Esophagus squamous epithelium (tissue), 5 donors: Measurements from ENCODE around the gene FAM98C. TPM values are rescaled to one million over a fixed set of nuclear protein-coding genes. Genes with fewer than 3 reads are reported as not detected.

Experiments
- DNase-seq: peaks from one replicate; lab custom pipeline; 2025; lab: John Stamatoyannopoulos, UW
- H3K27ac ChIP-seq, 4 donors: fragments of 200-600 bp; sonication (generic); one replicate each; pipeline ENCODE4 v1.5.1; 2016 to 2019; ENCODE audit warnings: mild to moderate bottlenecking in 1 of 4
- H3K27me3 ChIP-seq, 4 donors: fragments of 200-600 bp; sonication (generic); 1 replicate in 3 of 4; 2 replicates in 1 of 4; pipeline versions ENCODE4 v1.5.1 to v1.6.0; 2017 to 2021; ENCODE audit warnings: antibody characterized with exemption in 1 of 4
- H3K36me3 ChIP-seq, 3 donors: fragments of 200-600 bp; sonication (generic); one replicate each; pipeline ENCODE4 v1.5.1; 2016 to 2019
- H3K4me1 ChIP-seq, 3 donors: fragments of 200-600 bp; sonication (generic); one replicate each; pipeline ENCODE4 v1.5.1; 2017 to 2019
- H3K4me3 ChIP-seq, 4 donors: fragments of 200-600 bp; sonication (generic); 1 replicate in 3 of 4; 2 replicates in 1 of 4; pipeline ENCODE4 v1.5.1; 2016 to 2019; ENCODE audit warnings: mild to moderate bottlenecking in 2 of 4, moderate library complexity in 1 of 4
- H3K9me3 ChIP-seq, 3 donors: fragments of 200-600 bp; sonication (generic); one replicate each; pipeline ENCODE4 v1.5.1; 2016 to 2019
- POLR2A ChIP-seq, 4 donors: fragments of 450-650 bp; IDR thresholded peaks; one replicate each; pipeline ENCODE4 v1.6.1; 2017; ENCODE audit warnings: antibody characterized with exemption in 4 of 4, mild to moderate bottlenecking in 4 of 4, moderate library complexity in 3 of 4
- WGBS, 2 donors: methylation state at CpG; one replicate each; pipeline ENCODE4 v1.1.5; 2018; 5-methylcytosine and 5-hydroxymethylcytosine counted together
- intact Hi-C: fragments of 100-400 bp; cut with DNase I; formaldehyde crosslinking; loops from one replicate; pipeline ENCODE4 v1.15.0; 2022
- total RNA-seq, 4 donors: library from RNA; depleted of rRNA; stranded (reverse); fragments of >200 nt; gene quantifications; one replicate each; pipeline ENCODE4 v1.1.0, GENCODE V29; 2016
- TF ChIP-seq, protein P1 (sequence below), 6 experiments: fragments of 450-650 bp in 4 of 6; fragments of 200-600 bp in 2 of 6; sonication (generic) in 2 of 6; IDR thresholded peaks; one replicate each; pipeline ENCODE4 v1.5.1; 2016 to 2019; ENCODE audit warnings: antibody characterized with exemption in 6 of 6, mild to moderate bottlenecking in 4 of 6, moderate library complexity in 4 of 6
- donor health status: DM: yes; HTN: yes; CAD: no.

Gene FAM98C
- total RNA-seq, 4 donors from 2014 or later, result 14.4 to 40.0 (median 21.2) TPM

DNA sequence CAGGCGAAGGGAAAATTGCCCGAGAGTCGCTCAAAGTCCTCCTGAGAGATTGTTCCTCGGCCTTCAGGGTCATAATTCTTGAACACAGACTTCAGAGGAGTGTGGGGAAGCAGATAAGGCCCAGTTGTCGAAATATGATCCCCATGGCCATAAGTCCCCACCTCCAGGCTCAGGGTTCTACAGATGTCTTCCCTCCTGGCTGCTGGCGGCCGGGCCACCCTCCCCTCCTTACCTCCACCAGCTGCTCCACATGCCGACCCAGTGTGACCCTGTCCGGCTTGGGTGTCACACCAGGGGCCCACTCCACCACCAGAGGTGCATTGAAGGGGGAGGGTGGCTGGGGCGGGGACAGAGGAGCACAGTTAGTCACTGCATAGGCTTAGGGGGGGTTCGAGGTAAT lies 10.1 kb downstream of the FAM98C start:
- intact Hi-C loops, result no loop called here
- WGBS, 2 donors, result 72 to 93% methylated on average over 5 to 7 of the region's 11 CpGs
- no peak for DNase-seq

GRCh38 chr19:38413416-38413815 lies 10.5 kb downstream of the FAM98C start:
- no peak for DNase-seq
- no peak for TF ChIP-seq POLR2A (IDR thresholded peaks at IDR 0.05)
- TF ChIP-seq, protein P1, sequence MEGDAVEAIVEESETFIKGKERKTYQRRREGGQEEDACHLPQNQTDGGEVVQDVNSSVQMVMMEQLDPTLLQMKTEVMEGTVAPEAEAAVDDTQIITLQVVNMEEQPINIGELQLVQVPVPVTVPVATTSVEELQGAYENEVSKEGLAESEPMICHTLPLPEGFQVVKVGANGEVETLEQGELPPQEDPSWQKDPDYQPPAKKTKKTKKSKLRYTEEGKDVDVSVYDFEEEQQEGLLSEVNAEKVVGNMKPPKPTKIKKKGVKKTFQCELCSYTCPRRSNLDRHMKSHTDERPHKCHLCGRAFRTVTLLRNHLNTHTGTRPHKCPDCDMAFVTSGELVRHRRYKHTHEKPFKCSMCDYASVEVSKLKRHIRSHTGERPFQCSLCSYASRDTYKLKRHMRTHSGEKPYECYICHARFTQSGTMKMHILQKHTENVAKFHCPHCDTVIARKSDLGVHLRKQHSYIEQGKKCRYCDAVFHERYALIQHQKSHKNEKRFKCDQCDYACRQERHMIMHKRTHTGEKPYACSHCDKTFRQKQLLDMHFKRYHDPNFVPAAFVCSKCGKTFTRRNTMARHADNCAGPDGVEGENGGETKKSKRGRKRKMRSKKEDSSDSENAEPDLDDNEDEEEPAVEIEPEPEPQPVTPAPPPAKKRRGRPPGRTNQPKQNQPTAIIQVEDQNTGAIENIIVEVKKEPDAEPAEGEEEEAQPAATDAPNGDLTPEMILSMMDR (IDR thresholded peaks at IDR 0.05), result no peak
- intact Hi-C loops, result no loop called here
- Histone ChIP-seq H3K4me1 (peaks cover 8 to 12% (median 9%) of the 10 kb centered on the region in 3 donors), H3K27me3 (peaks cover 0 to 11% (median 0%) of the 10 kb centered on the region in 4 donors), H3K9me3 (no peaks in the 10 kb centered on the region), H3K27ac (no peak overlapping the region), H3K4me3 (no peak overlapping the region), H3K36me3 (peaks cover 0 to 10% (median 0%) of the 10 kb centered on the region in 3 donors)
- 85 to 100% methylated on average over 1 to 5 of the region's 6 CpGs for WGBS, 2 donors

More for the DNA sequence above, 10.1 kb downstream of the FAM98C start:
- H3K27ac ChIP-seq, result no peak overlapping the region
- no peak overlapping the region for H3K4me3 ChIP-seq
- peaks cover 3 to 7% (median 4%) of the 10 kb centered on the region in 3 donors for H3K4me1 ChIP-seq
- H3K36me3 ChIP-seq, result peaks cover 0 to 15% (median 0%) of the 10 kb centered on the region in 3 donors
- H3K9me3 ChIP-seq, result no peaks in the 10 kb centered on the region
- peaks cover 0 to 6% (median 0%) of the 10 kb centered on the region in 4 donors for H3K27me3 ChIP-seq
- TF ChIP-seq, protein P1 (IDR thresholded peaks at IDR 0.05), result no peak
- TF ChIP-seq POLR2A (IDR thresholded peaks at IDR 0.05), result no peak

- TF ChIP-seq, protein P1 (IDR thresholded peaks at IDR 0.05), result no peak
- no peak for TF ChIP-seq POLR2A (IDR thresholded peaks at IDR 0.05)
- peaks cover 10 to 13% (median 10%) of the 10 kb centered on the region in 3 donors for H3K4me1 ChIP-seq
- H3K36me3 ChIP-seq, result no peaks in the 10 kb centered on the region
- intact Hi-C loops, result no loop called here
- peaks cover 0 to 37% (median 0%) of the 10 kb centered on the region in 4 donors for H3K27me3 ChIP-seq
- H3K4me3 ChIP-seq, result no peak overlapping the region
- 59 to 64% methylated on average over 8 of the region's 8 CpGs for WGBS, 2 donors
- H3K9me3 ChIP-seq, result no peaks in the 10 kb centered on the region
- no peak overlapping the region for H3K27ac ChIP-seq
- no peak for DNase-seq
Measured at GRCh38 chr19:38417146-38417543, 14.3 kb downstream of the FAM98C start.

DNA sequence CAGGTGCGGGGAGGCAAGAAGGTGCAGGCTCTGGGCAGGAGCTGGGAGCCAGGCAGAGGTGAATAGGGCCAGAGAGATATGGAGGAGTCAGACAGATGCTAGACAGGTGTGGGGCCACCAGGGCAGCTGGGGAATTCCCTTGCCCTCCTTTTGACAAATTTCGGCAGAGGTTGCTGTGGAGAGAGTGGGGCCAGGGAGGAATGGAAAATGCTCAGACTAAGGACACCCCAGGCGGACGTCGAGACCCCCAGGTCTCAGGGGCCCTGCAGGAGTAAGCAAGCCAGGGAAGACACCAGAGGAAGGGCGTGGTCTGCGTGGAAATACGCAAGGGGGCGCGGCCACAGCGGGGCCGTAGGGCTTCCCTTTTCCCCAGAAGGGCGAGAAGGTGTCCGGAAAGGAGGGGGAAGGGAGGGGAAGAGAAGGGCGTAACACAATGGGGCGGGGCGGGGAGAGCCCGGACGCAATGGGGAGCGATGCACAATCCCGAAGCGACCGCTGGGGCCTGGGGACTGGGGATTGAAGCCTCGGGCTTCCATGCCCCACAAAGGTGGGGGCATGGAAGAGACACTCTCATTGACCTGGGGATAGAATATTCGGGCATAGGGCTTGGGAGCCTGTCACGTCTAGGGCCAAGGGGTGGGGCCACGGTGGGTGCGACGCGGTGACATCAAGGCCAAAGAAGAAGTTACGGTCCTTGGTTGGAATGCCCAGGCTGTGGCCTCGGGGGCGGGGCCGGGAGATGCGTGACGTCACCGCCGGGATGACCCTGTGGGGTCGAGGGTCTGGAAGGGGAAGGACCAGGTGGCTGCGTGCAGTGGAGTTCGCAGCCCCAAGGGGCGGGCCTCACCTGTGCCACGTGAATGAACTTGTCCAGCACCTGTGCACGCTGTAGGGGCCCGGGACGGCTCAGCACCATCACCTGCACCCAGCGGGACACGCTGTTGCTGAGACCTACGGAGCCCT lies 14.9 kb downstream of the FAM98C start:
- TF ChIP-seq POLR2A (IDR thresholded peaks at IDR 0.05), result no peak
- TF ChIP-seq, protein P1 (IDR thresholded peaks at IDR 0.05), result peak in 2 of 6 experiments; percentile 6 to 11
- Histone ChIP-seq H3K4me1 (peaks cover 10 to 13% (median 10%) of the 10 kb centered on the region in 3 donors), H3K4me3 (peak overlapping the region; percentile 6 to 63 (median 37)), H3K9me3 (no peaks in the 10 kb centered on the region), H3K27me3 (peaks cover 0 to 44% (median 0%) of the 10 kb centered on the region in 4 donors), H3K27ac (peak overlapping the region in 2 of 4 donors; percentile 21 to 28), H3K36me3 (no peaks in the 10 kb centered on the region)
- WGBS, 2 donors, result 4 to 6% methylated on average over 37 to 46 of the region's 49 CpGs
- DNase-seq, result no peak
- intact Hi-C loops, result no loop called here

GRCh38 chr19:38420935-38421334 lies 18.0 kb downstream of the FAM98C start:
- intact Hi-C loops, result no loop called here
- H3K27me3 ChIP-seq, result peaks cover 0 to 72% (median 0%) of the 10 kb centered on the region in 4 donors

More at GRCh38 chr19:38420935-38421334, 18.0 kb downstream of the FAM98C start:
- Histone ChIP-seq H3K4me1 (peaks cover 10 to 13% (median 10%) of the 10 kb centered on the region in 3 donors), H3K9me3 (no peaks in the 10 kb centered on the region), H3K27ac (no peak overlapping the region), H3K36me3 (no peaks in the 10 kb centered on the region), H3K4me3 (no peak overlapping the region)
- no peak for DNase-seq
- 72 to 73% methylated on average over 2 to 3 of the region's 9 CpGs for WGBS, 2 donors
- TF ChIP-seq, protein P1 (IDR thresholded peaks at IDR 0.05), result no peak
- no peak for TF ChIP-seq POLR2A (IDR thresholded peaks at IDR 0.05)
